GM15510 (cell line): ENCODE measurements around the gene MAGOH.

ENCODE experiments used
- POLR2A ChIP-seq: IDR thresholded peaks from 3 replicates; pipeline ENCODE4 v1.6.1; 2011; ENCODE audit warnings: borderline replicate concordance; ENCODE audit not compliant: insufficient read length; ENCODE audit errors: extremely low read depth

MAGOH gene

GRCh38 chr1:53274541-53275185 is 36.3 kb upstream of the MAGOH start:
- no peak for TF ChIP-seq POLR2A

- TF ChIP-seq POLR2A = no peak
Measured at GRCh38 chr1:53274026-53274425, 35.7 kb upstream of the MAGOH start.

DNA sequence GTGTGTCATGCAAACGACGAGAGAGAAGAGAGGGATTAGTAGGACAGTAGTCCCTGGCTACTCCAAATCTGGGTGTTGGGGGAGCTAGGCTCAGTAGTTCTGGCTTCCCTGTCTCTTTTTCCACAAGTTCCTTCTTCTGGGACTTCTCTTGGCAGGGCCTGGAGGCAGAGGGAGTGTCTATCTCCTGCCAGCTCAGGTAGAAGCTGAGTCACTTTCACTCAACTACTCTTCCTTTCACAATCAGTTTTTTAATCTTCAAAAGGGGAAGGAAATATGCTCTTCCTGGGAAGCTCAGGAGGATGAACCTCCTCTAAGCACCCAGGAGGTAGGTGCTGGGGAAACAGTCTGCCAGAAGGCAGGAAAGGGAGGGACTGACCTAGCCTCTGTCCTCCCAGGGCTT is 35.2 kb upstream of the MAGOH start:
- no peak for TF ChIP-seq POLR2A

- no peak for TF ChIP-seq POLR2A
Measured at GRCh38 chr1:53272349-53272748, 34.0 kb upstream of the MAGOH start.

- TF ChIP-seq POLR2A = no peak
Measured at GRCh38 chr1:53271446-53272090, 33.2 kb upstream of the MAGOH start.

GRCh38 chr1:53270873-53271272 is 32.6 kb upstream of the MAGOH start:
- TF ChIP-seq POLR2A = no peak

- no peak for TF ChIP-seq POLR2A
Measured at GRCh38 chr1:53270107-53270506, 31.8 kb upstream of the MAGOH start.

GRCh38 chr1:53267761-53268160 is 29.4 kb upstream of the MAGOH start:
- TF ChIP-seq POLR2A = no peak

DNA sequence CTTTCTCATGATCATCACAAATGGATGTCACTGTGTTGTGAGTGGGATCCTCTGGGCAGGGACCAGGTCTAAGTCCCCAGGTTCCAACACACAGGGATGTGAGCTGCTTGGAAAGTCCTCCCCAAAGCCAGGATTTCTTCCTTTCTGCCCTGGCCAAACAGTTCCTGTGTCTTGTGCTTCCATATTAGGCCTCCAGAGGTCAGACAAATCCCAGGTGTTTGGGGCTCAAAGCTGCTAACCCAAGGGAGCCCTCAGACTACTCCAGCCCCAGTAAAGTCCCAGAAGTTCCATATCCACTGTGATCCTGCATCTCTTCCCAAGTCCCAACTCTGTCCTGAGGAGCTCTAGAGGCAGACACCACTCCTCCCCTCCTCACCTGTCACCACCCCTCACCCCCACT is 27.7 kb upstream of the MAGOH start:
- TF ChIP-seq POLR2A = no peak

- TF ChIP-seq POLR2A = no peak
Measured at GRCh38 chr1:53265581-53265980, 27.3 kb upstream of the MAGOH start.

GRCh38 chr1:53264048-53264447 is 25.7 kb upstream of the MAGOH start:
- TF ChIP-seq POLR2A = no peak

DNA sequence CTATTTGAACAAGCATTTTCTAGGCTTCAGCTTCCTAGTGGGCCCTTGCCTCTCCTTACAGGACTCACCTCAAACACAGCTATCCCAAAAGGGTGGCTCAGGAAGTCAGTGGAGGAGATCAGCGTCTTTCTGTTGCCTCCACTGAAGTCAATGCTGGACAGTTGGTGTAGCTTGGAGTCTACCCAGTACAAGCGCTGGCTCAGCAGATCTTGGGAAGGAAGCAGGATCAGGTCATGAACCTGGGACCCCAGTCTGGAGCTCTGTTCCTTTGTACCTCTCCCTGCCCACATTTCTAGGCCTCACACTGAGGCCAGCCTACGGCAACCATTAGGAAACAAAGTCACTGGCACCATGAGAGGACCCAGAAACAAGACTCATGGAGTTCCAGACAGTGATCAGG is 23.7 kb upstream of the MAGOH start:
- TF ChIP-seq POLR2A = no peak

DNA sequence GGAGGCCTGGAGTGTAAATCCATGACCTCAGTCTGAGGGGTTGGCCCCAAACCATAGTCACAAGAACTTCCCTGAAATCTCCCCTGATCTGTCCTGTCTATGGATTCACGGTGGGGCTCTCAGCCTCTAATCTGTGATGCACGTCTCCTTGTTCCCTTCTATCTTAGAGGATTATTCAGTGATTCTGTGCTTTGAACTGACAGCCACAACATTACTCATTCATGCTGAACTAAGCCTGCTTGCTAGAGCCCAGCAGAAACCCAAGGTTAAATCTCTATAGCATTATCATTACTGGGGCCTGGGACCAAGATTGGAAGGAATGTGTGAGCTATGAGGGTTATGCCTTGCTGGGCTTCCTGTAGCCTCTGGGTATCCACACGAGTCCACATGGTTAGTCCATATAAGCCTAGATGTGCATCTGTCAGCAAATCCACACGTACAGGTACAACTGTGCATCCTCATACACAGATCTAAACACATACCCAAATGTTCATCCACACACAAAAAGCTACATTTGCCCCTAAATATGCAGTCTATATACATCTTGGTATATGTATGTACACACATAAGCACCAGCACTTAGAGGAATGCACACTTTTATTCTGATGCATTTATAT is 22.4 kb upstream of the MAGOH start:
- TF ChIP-seq POLR2A = no peak

GRCh38 chr1:53259932-53260331 is 21.6 kb upstream of the MAGOH start:
- TF ChIP-seq POLR2A = no peak

- no peak for TF ChIP-seq POLR2A
Measured at GRCh38 chr1:53258216-53258615, 19.9 kb upstream of the MAGOH start.
